GM12892 (cell line): ENCODE data around the gene IQGAP1.

Source experiments
- POLR2A ChIP-seq: IDR thresholded peaks from 2 replicates; pipeline ENCODE4 v1.6.1; 2011; ENCODE audit warnings: low read depth, low read length, control low read depth
- POLR2AphosphoS5 ChIP-seq: IDR thresholded peaks from 2 replicates; pipeline ENCODE4 v1.6.1; 2011; ENCODE audit warnings: low read depth, low read length, control low read depth
- TAF1 ChIP-seq: IDR thresholded peaks from 2 replicates; pipeline ENCODE4 v1.6.1; 2011; ENCODE audit warnings: low read depth, mild to moderate bottlenecking, control low read depth, low read length, borderline replicate concordance

GRCh38 chr15:90382320-90382719 lies 5.7 kb upstream of the IQGAP1 start:
- TF ChIP-seq POLR2AphosphoS5 (no peak), POLR2A (no peak), TAF1 (no peak)
